Stimulated activated CD4-positive, alpha-beta T cell treated with anti-CD3 and anti-CD28 coated beads, Interleukin-1b, Interleukin-23, amount 100 ng/mL, for 4 hours (primary cell): ENCODE data around the gene KCNG2.

Experiments used
- DNase-seq, 2 donors: peaks; one replicate each; pipeline ENCODE4 v3.0.0-alpha.2; 2020; ENCODE audit warnings: low read depth in 2 of 2

The KCNG2 gene

DNA sequence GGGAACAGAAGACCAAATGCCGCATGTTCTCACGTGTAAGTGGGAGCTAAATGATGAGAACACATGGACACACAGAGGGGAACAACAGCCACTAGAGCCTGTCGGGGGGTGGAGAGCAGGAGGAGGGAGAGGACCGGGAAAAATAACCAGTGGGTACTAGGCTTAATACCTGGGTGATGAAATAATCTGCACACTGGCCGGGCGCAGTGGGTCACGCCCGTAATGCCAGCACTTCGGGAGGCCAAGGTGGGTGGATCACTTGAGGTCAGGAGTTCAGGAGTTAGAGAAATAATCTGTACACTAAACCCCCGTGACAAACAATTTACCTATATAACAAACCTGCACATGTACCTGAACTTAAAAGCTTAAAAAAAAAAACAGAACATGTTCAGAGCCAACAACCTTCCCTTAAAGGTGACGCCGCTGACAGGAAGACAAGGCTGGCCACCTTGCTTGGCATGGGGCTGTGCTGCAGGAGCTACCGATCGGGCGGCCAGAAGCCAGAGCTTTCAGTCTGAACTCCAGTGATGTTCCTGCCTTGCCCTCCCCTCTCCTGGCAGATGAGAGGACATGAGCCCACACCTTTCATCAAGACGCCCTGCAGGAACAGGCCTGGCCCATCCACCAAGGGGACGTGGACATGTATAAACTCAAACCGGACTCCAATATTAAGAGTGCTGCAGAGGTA lies 142.5 kb downstream of the KCNG2 start:
- DNase-seq, result no peak

DNA sequence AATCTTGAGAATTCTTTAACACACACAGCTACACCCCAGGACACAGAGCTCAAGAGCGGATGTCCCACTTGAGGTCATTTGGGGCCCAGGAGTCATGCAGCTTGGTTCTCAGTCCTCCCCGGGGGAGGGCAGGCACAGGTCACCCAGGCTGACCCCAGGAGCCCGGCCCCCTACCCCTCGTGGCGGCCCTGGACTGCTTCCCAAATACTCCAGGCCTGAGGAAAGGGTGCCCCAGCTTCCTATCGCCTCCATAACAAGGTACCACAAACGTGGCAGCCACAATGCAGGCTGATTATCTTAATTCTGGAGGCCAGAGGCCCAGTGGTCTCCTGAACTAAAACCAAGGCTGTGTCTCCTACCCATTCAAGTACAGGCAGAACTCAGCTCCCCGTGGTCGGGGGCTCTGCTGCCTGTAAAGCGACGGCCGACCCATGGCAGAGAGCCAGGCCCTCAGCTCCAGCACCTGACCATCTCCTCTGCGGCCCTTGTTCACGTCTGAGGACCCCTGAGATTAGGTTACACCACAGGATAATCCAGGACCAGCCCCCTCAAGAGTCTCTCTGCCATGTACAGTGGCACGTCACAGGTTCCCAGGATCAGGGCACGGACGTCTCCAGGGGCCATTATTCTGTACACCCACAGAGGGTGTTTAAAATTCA lies 143.2 kb downstream of the KCNG2 start:
- no peak for DNase-seq

DNA sequence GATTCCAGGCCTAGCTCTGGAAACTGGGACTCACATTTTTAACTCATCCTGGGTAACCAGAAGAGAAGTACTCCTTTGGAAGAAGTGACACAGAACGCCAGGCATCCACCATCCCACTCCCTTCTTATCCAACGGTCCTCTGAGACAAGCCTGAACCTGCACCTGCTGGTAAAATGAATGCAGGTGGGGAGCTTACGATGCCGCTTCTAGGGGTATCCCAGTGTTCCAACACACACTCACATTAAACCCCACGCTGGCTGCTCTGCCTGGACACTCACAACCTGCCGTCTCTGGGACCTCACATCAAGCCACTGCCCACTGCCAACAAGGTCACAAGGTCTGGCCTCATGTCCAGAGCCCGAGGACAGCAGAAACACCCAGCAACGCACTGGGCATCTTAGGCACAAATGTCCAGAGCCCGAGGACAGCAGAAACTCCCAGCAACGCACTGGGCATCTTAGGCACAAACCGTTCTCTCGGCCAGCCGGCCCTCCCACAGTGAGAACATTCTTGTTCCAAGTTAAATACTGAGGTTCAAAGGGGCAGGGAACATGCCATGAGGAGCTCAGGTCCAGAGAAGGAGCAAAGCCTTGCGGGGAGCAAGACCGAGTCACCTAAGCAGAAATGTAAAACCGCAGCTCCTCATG lies 143.9 kb downstream of the KCNG2 start:
- no peak for DNase-seq

DNA sequence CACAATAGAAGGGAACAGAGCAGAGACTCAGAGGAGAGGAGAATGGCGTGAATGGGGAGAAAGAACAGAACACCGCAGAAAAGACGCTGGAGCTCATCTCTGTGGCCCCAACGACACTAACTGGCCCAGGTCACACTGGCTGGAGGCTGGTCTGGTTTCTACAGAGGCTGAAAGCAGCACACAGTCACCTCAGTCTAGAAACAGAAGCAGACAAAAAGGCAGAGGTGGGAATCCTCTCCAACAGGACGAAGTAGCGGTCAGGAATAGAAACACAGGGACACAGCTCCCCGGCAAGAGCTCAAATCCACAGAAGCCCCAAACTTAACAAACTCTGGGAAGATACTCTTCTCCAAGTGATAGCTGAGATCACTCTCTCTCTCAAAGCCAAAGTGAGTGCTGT lies 144.5 kb downstream of the KCNG2 start:
- DNase-seq, result no peak

DNA sequence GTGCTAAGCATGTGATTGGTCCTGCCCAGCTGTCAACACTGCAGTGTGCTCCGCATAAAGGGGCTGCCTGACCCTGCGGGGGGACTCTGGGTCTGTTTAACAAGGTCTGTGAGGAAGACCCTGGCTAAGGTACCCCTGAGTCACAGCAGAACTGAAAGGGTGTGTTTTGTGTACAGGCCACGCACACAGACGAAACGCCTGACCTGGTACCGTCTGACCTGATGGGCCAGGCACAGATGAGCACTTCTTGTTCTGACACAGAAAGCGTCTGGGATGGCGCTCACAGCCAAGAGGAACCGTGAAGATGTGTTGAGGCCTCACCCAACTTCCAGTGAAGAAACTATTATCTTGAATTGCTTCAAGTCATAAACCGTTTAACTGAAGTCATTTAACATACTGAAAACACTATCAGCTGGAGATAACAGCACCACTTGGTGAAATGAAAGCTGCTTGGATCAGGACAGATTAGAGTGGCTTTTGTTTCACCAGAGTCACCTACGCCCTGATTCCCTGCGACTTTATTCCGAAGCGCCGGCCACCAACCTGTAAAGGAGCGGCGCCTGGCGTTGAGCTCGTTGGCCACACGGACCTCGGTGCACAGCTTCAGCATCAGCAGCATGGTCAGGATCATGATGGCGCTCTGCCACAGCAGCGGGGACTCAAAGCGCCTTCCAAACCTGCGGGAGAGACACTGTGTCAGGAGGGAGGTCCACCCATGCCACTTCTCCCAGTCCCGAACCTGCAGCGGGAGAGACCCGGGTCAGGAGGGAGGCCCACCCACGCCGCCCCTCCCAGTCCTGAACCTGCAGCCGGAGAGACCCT lies 145.3 kb downstream of the KCNG2 start:
- DNase-seq, result no peak

DNA sequence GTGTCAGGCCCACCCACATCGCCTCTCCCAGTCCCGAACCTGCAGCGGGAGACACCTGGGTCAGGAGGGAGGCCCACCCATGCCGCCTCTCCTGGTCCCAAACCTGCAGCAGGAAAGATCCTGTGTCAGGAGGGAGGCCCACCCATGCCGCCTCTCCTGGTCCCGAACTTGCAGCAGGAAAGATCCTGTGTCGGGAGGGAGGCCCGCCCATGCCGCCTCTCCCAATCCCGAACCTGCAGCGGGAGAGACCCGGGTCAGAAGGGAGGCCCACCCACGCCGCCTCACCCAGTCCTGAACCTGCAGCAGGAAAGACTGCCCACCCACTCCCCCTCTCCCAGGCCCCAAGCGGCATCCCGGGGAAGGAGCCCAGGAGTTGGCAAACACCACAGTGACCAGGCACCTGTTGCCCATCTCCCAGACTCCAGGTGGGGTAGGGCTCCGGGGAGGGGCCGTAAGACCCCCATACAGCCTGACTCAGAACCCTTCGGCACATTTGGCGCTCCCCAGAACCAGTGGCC lies 145.9 kb downstream of the KCNG2 start:
- DNase-seq, result no peak

DNA sequence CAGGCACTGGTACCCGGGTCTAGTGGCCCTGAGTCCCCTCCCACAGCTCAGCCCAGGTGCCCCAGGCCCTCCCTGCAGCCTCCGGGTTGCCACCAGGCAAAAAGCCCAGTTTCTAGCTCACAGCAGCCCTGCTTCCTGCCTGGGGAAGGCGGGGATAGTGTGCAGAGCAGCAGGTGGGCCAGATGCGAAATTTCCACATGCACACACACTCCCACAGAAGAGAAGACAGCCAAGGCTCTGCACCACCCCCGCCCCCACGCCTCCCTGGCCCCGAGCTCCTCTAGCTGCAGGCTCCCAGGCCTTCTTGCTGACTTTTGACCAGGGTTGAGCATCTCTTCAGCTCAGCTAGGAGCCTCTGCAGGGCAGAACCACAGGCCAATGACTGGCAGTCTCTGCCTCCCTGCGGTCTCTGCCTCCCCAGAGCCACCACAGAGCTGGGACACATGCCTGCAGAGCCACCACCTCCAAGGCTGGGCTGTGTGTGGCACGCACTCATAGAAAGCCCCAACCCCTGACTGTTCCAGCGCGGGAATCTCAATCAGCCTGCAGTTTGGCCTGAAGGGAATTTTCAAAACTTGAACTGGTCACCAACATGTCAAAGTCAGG lies 146.5 kb downstream of the KCNG2 start:
- no peak for DNase-seq

DNA sequence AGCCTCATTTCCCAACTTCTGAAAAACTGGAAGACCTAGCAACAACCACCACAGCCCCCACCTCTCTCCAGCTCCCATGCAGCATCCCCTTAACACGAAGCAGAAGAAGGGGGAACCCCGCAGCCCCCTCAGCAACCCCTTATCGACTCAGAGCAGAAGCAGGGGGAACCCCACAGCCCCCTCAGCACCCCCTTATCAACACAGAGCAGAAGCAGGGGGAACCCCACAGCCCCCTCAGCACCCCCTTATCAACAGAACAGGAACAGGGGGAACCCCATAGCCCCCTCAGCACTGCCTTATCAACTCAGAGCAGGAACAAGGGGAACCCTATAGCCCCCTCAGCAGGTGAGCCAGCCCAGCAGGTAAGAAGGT lies 147.0 kb downstream of the KCNG2 start:
- DNase-seq, result no peak

DNA sequence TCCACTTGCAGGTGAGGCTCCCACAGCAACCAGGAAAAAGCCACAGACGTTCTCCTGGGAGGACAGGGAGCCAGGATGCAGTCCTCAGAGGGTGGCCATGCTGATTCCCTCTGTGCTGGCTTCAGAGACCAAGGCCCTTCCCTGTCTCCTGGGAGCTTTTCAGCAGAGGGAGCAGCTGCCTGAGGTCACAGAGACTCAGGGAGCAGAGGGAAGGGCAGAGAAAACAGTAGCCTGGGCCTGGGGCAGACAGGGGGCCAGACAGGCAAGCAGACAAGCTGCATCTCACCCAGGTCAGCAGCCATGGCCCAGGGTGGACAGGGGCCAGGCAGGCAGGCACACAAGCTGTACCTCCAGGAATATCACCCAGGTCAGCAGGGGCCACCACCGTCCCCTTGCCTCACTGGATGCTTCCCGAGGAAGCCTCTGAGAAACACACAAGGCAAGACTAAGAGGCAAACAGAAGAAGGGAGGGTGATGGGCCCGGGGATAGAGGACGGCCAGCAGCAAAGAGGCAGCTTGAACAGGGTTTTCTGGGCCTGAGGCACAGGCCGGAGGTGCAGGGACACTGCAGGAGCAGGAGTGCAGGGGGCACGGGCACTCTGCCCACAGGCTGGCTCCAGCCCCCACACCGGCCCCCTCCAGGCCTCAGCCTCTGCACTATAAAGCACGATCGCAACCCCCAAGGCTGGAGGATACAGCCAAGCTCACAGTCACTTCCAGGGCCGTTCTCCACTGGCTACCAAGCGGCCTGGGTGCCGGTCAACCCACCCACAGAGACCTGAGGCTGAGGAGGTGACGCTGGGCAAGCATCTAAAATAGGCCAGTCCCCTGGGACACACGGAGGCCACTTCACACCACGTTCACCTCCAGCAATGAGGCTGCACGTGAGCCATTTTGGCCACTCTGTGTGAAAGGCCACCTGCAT lies 147.6 kb downstream of the KCNG2 start:
- DNase-seq, result no peak

DNA sequence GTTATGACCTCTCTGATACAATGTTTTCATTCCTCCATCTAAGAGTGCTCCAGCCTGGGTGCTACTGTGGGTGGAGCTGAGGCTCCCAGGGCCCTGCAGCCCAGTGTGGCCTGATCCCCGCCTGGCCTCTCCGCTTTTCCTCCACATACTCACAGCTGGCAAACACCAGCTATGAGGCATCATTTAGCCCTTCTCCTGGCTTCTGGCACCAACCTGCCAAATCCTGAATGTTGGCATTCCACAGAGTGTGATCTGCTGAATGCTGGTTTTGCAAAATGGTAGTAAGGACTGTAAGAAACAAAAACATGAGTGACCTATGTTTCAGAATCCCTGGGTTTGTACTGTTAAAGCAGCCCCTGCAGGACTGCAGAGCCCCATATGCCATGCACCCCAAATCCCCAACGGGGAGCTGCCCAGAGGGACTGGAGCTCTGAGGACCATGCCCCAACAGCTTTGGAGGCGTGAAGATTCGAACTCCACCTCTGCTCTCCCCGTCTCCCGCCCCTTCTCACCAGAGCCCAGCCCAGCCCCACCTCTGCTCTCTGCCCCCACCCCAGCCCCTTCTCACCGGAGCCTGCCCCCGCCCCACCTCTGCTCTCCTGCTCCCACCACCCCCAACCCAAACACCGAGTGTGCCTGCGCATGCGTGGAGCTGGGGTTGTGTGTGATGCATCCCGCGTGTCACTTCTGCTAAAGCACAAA lies 149.5 kb downstream of the KCNG2 start:
- DNase-seq, result no peak

DNA sequence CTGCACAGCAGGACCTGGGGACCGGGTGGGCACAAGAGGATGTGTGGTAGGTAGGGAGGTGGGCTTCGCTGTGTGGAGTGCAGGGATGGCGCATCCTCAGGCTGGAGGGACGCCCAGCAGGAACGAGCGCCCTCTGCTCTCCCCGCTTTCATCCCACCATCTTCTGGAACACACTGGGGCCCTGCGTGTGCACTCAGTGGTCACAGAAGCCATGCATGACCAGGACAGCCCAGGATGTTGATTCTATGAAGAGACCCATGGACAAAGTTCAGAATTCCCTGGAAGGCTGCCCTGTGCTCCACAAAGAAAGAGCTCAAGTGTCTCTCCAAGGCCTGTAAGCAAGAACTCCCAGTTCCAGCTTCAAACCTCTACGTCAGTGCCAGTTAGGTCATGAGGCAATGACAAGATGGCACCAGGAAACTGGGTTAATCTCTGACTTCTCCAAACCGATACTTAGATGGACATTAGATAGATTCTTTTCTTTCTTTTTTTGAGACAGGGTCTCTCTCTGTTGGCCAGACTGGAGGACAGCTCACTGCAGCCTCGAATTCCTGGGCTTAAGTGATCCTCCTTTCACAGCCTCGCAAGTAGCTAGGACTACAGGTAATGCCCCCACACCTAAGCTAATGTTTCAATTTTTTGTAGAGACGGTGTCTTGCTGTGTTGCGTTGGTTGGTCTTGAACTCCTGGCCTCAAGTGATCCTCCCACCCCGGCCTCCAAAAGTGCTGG lies 150.3 kb downstream of the KCNG2 start:
- DNase-seq, result no peak

DNA sequence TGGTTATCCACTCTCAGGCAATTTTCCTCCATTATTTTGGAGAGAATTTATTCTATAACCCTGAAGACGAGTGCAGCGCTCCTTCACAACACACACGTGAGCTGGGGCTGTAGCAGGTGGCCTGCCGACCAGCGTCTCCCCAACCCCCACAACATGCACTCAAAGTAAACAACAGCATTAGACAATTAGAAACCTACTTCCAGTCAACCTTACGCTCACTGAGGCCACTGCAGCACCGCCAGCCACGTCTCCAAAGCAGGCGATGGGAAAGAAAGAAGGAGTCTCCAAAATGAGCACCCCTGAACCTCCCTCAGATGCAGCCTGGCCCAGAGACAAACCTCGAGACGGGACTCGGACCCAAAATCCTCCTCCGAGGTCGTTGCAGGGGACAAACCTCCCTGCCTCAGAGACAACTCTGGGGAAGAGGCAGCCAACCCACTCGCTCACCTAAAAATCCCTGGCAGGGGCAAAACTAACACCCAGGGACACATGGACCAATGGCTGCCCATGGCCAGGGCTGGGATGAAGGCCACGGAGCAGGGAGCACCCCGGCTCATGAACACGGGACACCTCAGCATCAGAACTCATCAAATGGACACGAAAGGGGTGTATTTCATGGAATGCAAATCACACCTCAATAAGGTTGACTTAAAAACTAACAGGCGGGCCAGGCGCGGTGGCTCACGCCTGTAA lies 151.1 kb downstream of the KCNG2 start:
- DNase-seq, result no peak
